T-helper 9 cell (primary cell): ENCODE data around the gene HSPBP1.
"Not testable (repeated sequence)": the region's sequence is repeated elsewhere in the genome, so short reads cannot be mapped to it uniquely, and the experiment has no call there.

Source experiments
- DNase-seq: peaks from one replicate; pipeline ENCODE4 v3.0.0-alpha.2; 2020

Gene HSPBP1

GRCh38 chr19:55231391-55232285 lies 48.3 kb downstream of the HSPBP1 start:
- DNase-seq, result no peak

DNA sequence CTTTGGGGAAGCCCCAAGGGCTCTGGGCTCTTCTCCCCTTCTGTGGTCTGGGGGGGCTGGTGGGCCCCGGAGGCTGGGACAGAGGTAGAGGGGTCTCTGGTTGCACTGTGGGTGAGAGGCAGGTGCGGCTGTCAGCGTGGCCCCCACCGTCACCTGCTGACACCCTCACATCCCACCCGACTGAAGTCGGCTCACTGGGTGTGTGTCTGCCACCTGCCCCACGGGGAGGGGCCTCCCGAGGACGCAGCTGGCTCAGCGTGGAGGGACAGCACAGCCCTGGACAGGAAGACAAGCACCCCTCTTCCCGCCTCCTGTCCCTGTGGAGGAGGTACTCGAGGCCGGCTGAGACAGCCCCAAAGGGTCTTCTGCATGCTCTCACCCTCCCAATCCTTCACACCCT lies 49.1 kb downstream of the HSPBP1 start:
- no peak for DNase-seq

- no peak for DNase-seq
Measured at GRCh38 chr19:55230329-55230728, 49.6 kb downstream of the HSPBP1 start.

DNA sequence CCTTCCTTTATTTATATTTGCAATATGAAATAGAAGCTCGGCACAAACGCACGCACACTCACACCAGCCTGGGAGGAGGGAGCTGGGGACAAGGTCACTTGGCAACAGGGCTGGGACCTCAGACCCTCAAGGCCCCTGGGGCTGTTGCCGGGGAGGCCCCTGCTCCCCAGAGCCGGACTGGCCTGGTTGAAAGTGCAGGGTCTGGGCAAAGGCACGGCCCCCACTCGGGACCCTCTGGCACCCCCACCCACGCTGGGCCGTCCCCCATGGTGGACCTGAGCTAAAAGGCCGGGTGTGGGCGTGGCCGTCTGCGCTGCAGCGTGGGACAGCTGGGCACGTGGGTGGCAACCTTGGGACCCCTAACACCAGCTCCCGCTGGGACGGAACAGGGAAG lies 50.1 kb downstream of the HSPBP1 start:
- DNase-seq, result no peak

- DNase-seq, result no peak
Measured at GRCh38 chr19:55229145-55229788, 50.6 kb downstream of the HSPBP1 start.

DNA sequence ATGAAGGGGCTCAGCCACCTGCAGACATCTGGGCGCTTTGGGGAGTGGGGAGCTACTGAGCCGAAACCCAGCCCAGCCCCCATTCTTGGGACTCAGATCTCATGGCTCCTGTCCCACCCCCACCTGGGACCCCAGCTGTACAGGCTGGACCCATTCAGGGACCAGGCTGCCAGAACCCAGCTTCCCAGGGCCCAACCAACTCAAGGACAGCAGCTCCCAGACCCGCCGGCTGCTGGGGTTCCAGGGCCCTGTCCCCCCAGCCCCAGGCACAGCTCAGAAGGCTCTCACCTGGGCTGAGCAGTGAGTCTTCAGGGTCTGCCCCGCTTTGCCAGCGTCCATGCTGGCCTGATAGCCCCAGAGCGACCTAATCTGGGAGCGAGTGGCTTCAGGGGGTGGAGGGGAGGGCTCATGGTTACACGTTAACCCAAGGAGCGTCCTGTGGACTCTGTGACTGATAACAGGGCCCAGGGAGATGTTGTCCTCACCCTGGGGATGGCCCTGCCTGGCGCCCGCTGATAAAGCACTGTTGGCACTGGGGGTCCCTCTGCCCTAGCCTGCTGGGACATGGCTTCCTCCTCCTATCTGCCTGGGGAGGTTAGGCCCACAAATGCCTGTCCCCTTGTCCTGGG lies 51.4 kb downstream of the HSPBP1 start, which contains the start of gene TMEM86B:
TSS of gene TMEM86B (minus strand) at position 361 of the 629 bp plus-strand sequence. CDS start at position 339, 22 bp downstream.
- DNase-seq, result no peak

- no peak for DNase-seq
Measured at GRCh38 chr19:55228015-55228391, 51.9 kb downstream of the HSPBP1 start.

DNA sequence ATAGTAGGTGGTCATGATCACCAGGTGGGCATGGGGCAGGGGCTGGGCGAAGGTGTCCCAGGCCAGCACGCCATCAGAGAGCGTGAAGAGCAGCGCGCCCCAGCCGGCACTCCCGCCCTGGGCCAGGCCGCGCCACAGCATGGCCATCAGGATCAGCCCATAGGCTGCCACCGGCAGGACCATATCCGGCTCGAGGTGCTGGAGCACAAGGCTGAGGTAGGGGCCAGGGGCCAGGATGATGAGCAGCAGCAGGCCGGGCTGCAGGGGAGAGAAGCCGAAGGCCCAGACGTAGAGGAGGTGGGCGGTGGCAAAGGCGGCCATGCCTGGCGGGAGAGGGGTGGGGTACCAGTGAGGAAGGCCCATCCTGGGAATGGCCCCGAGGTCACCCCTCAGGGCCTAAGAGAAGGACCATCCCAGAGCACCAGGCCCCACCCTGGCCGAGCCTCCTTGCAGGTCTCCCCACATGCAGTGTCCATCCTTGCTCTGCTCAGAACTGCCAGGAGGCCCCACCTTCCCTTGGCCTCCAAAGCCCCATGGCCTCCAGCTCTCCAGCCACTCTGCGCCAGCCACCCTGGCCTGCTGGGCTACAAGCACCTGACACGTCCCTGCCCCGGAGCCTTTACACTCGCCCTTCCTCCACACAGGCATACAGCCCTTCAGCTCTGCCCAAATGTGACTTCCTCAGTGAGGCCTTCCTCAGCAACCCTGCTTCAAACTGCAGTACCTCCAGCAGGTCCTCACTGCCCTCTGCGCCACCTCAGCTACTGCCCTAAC lies 52.5 kb downstream of the HSPBP1 start:
- no peak for DNase-seq

DNA sequence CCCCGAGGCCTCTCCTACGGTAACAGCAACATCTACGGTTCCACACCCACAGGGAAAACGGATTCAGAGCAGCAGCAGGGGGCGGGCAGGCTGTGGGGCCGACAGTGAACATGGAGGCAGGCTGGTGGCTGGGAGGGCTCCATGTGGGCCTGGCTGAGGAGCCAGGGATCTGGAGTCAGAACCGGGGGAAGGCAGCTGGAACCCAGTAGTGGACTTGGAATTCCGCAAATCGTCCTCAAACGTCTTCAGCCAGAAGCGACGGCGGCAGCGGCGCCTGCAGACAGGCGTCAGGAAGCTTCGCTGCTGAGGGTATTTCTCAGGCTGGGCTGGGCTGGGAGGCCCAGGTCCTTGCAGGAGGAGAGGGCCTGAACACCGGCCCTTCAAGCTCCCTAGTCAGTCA lies 53.1 kb downstream of the HSPBP1 start:
- DNase-seq, result no peak

- no peak for DNase-seq
Measured at GRCh38 chr19:55226273-55226672, 53.6 kb downstream of the HSPBP1 start.

GRCh38 chr19:55225415-55225958 lies 54.4 kb downstream of the HSPBP1 start:
- no peak for DNase-seq

DNA sequence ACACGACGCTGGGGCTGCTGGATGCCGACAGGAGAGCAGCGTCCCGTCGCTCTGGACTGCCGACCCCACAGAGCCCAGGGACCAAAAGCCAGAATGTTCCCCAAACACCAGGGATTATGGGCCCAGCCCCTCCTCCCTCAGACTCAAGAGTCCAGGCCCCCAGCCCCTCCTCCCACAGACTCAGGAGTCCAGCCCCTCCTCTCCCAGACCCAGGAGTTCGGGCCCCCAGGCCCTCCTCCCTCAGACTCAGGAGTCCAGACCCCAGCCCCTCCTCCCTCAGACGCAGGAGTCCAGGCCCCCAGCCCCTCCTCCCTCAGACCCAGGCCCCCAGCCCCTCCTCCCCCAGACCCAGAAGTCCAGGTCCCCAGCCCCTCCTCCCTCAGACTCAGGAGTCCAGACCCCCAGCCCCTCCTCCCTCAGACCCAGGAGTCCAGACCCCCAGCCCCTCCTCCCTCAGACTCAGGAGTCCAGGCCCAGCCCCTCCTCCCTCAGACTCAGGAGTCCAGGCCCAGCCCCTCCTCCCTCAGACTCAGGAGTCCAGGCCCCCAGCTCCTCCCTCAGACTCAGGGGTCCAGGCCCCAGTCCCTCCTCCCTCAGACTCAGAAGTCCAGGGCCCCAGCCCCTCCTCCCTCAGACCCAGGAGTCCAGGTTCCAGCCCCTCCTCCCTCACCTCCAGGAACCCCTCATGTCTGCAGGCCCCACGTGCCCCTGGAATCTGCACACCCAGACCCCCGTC lies 55.1 kb downstream of the HSPBP1 start:
- DNase-seq, result not testable (repeated sequence)

DNA sequence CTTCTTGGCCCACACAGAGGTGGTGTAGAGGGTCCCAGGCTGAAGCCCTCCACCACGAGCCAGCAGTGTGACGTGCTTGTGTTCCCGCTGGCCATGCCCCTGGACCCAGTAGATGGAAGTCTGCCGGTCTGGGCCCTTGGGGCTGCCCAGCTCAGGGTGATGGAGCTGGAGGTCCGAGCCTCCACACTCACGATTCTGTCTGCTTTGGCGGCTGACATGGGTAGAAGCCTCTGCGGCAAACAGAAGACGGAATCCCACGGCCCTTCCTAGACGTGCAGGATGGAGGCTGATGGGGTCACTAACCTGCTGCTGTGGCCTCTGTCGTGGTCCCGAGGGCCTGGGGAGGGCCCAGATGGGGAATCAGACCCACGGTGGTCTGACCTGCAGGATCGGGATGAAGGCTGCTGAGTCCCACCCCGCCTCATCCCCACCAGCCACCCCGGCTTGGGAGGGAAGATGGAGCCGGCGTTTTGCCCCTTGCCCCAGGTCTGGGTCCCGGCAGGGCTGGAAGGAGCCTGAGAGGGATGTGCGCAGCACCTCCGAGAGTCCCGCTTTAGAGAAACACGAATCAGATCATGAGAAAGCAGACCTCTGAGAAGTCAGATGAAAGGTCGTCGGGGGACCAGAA lies 55.8 kb downstream of the HSPBP1 start:
- DNase-seq, result no peak

DNA sequence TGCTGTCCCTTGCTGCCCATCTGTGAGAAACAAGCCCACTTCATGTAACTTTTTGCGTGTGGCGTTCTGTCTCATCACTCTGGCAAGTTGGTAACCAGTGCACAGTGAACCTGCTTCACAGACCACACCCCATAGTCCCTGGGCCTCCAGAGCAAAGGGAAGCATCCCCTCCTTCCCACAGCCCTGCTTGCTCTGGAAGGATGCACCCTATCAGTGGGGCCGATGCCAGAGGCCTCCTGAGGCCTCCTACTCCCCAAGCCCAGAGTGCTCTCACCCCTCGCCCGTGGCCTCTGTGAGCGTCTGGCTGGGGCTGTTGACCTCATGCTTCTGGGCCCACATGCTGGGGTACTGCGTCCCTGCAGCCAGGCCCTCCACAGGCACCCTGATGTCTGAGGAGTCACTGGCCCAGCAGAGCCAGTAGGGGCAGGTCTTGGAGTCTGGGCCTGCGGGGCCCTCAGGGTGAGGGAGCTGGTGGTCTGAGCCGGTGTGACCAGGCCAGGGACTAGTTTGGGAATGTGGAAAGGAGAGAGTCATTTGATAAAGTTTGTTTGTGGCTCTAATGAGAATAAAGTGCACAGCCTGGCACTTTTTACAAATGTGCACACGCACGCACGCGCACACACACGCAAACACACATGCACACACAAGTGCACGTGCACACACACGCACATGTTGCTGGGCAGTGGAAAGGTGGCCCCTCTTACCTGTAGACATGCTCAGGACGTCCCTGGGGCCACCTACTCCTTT lies 56.4 kb downstream of the HSPBP1 start:
- no peak for DNase-seq

- no peak for DNase-seq
Measured at GRCh38 chr19:55220525-55220924, 59.4 kb downstream of the HSPBP1 start.

DNA sequence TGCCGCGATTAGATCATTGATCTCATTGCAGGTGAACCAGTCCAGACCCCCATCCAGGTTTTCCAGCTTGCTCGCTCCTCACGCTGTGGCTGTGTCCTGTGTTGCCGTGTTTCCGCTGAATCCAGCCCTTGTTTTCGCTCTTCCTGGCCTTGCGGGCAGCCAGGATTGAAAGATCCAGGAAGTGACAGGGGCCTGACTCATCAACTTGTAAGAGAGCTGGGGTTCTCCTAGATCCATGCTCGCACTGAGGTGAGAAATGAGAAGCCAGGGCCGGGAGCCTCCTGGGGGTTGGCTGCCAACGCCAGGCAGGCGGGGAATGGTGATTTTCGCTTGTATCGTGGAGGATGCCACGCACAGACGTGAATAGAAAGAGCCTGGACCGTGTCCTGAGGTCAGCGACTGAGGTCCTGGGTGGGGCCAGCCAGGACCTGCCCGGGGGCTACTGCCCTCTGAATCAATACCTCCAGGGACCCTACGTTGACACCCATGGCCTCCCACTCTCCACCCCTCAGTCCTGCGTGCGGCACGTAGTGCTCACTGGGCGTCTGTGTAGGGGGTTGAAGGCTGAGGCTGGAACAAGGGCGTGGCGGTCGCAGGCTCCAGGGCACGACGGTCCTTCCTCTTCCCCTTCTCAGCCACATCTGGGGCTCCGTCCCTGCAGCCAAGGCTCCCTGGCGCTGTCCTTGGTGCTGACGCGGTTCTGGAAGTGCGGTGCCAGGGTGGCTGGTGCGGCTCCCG lies 63.3 kb downstream of the HSPBP1 start:
- DNase-seq, result peak; percentile 45

- DNase-seq, result no peak
Measured at GRCh38 chr19:55213547-55213946, 66.4 kb downstream of the HSPBP1 start.

DNA sequence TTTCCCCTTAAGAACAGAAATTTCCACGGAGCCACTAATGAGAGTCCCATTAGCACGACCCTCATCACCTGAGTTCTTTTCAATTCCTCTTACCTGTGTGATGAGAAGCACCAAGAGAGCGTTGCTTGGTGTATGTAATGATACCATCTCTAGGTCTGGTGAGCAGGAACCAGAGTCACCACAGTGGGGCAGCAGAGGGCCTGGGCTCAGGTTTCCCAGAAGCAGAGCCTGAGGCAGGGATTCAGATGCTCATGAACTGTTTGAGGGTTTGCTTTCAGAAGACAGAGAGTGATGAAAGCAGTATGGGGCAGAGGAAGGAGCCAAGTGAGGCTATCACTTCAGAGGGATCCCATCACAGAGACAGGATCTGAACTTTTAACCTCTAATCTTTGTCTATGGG lies 67.5 kb downstream of the HSPBP1 start:
- DNase-seq, result no peak
